ENCODE data around the gene C16orf46. TPM values are rescaled to one million over a fixed set of nuclear protein-coding genes. Genes with fewer than 3 reads are reported as not detected.

The C16orf46 gene
- total RNA-seq, 1 donor from 2014 or later, result 1.2 TPM

DNA sequence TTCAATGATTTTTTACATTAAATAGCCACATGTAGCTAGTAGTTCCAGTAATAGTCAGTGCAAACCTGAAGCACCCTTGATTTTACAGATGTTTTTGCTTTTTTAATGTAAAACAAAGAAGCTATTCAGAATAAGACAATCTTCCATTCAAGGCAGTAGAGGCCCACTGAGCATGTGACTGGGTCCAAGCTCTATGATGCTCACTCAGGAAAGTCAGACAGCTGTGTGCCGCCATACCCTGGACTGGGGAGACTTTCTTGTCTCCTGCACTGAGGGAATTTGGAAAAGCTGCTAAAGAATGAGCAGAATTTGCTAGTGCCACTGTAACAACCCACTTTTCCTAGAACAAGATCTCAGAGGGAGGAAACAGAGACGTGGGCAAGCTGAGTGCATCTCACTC, 58.5 kb downstream of the C16orf46 start:
- DNase-seq (ENCODE audit: low spot score), result no peak

DNA sequence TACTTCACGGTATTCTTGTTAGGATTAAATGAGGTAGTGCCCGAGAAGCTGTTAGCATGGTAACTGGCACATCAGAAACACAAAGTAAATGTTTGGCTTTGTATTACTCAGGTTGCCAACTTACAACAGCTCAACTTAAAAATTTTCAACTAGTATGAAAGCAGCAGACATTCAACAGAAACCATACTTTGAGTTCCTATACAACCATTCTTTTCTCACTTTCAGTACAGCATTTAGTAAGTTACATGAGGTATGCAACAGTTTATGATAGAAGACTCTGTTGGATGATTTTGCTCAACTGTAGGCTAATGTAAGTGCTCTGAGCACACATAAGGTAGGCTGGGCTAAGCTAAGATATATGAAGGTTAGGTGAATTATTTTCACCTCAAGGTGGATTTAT, 62.4 kb downstream of the C16orf46 start:
- DNase-seq (ENCODE audit: low spot score), result no peak

GRCh38 chr16:81012974-81013373, 64.1 kb downstream of the C16orf46 start:
- DNase-seq (ENCODE audit: low spot score), result no peak

Other genes with a start within 250 kb of the C16orf46 start
- gene CMC2, start 70.4 kb downstream of the C16orf46 start, total RNA-seq, result 60.7 TPM
- gene CENPN, start 70.0 kb downstream of the C16orf46 start, total RNA-seq, result 9.3 TPM
- 28.9 TPM for gene ATMIN, start 41.4 kb downstream of the C16orf46 start, total RNA-seq
- gene GCSH, start 19.2 kb upstream of the C16orf46 start, total RNA-seq, result 13.1 TPM
- 6.6 TPM for gene BCO1, start 161.5 kb upstream of the C16orf46 start, total RNA-seq
- 11.6 TPM for gene GAN, start 237.7 kb upstream of the C16orf46 start, total RNA-seq